Osteoblast (primary cell): ENCODE measurements around the gene EMILIN2. TPM values are rescaled to one million over a fixed set of nuclear protein-coding genes. Genes with fewer than 3 reads are reported as not detected.

Source experiments
- DNase-seq: peaks from one replicate; pipeline ENCODE4 v3.0.0; 2011; ENCODE audit warnings: low spot score, mixed read lengths; ENCODE audit not compliant: insufficient read length; ENCODE audit errors: missing footprints
- H2AFZ ChIP-seq: 2 replicates; pipeline ENCODE4 v1.6.0; 2011; ENCODE audit warnings: mild to moderate bottlenecking, low read length
- H3K27ac ChIP-seq: 2 replicates; pipeline ENCODE4 v1.5.1; 2011; ENCODE audit warnings: mild to moderate bottlenecking, low read depth, low read length, moderate library complexity
- H3K27me3 ChIP-seq: 2 replicates; pipeline ENCODE4 v1.6.0; 2012; ENCODE audit warnings: mild to moderate bottlenecking, control low read depth, inconsistent platforms, low read length, moderate library complexity; ENCODE audit not compliant: insufficient read depth
- H3K36me3 ChIP-seq: 2 replicates; pipeline ENCODE4 v1.5.1; 2011; ENCODE audit warnings: mild to moderate bottlenecking, low read length, control low read depth, moderate library complexity; ENCODE audit not compliant: insufficient read depth
- H3K4me1 ChIP-seq: 2 replicates; pipeline ENCODE4 v1.5.1; 2011; ENCODE audit warnings: mild to moderate bottlenecking, low read length, control low read depth, moderate library complexity; ENCODE audit not compliant: insufficient read depth
- H3K4me2 ChIP-seq: 2 replicates; pipeline ENCODE4 v1.6.0; 2011; ENCODE audit warnings: mild to moderate bottlenecking, low read length; ENCODE audit not compliant: insufficient read depth
- H3K4me3 ChIP-seq: fragments of 200-600 bp; sonication (generic); 3 replicates; pipeline ENCODE4 v1.5.1; 2012; ENCODE audit warnings: mild to moderate bottlenecking, low read length, inconsistent platforms; ENCODE audit not compliant: insufficient read depth
- H3K79me2 ChIP-seq: 2 replicates; pipeline ENCODE4 v1.6.0; 2012; ENCODE audit warnings: mild to moderate bottlenecking, low read length, control low read depth, inconsistent platforms; ENCODE audit not compliant: insufficient read depth
- H3K9me3 ChIP-seq: 2 replicates; pipeline ENCODE4 v1.5.1; 2011; ENCODE audit warnings: low read depth, low read length, control low read depth
- H4K20me1 ChIP-seq: 2 replicates; pipeline ENCODE4 v1.6.0; 2012; ENCODE audit warnings: mild to moderate bottlenecking, low read length, control low read depth; ENCODE audit not compliant: insufficient read depth
- CTCF ChIP-seq: IDR thresholded peaks from 2 replicates; pipeline ENCODE4 v1.5.1; 2011; ENCODE audit warnings: mild to moderate bottlenecking, low read depth, low read length, moderate library complexity; ENCODE audit errors: extremely low read depth
- total RNA-seq: library from RNA; depleted of rRNA; stranded (reverse); fragments of >200 nt; gene quantifications from 2 replicates; pipeline ENCODE4 v1.2.3, GENCODE V29; 2012

The EMILIN2 gene
- total RNA-seq, 1 donor = 4.3 TPM

DNA sequence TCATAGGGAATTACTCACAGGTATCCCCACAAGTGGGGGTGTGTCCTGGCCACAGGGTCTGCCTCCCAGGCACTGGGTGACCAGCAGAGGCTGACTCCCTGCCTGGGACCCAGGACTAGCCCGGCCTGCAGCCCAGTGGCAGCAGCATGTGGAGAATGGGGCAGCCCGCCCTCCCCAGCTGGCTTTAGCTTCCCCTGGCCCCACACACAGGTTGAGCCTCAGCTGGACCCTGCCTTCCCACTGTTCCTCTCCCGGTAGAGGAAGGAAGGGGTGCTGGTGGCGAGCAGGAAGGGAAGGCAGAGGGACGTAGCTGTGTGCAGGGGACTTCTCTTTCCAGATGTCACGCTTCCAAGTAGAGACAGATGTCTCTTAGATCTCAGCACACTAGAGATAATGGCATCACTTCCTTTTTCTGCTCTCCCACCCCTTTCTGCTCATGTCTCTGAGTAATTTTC, 51.4 kb downstream of the EMILIN2 start:
- H4K20me1 ChIP-seq = no peaks in the 10 kb centered on the region
- no peaks in the 10 kb centered on the region for H3K79me2 ChIP-seq
- no peak overlapping the region for H2AFZ ChIP-seq
- no peak overlapping the region for H3K4me2 ChIP-seq
- no peaks in the 10 kb centered on the region for H3K4me1 ChIP-seq
- no peak overlapping the region for H3K4me3 ChIP-seq
- no peaks in the 10 kb centered on the region for H3K9me3 ChIP-seq
- H3K36me3 ChIP-seq = no peaks in the 10 kb centered on the region
- peak; percentile 74 for DNase-seq
- H3K27me3 ChIP-seq = no peaks in the 10 kb centered on the region
- no peak overlapping the region for H3K27ac ChIP-seq
- TF ChIP-seq CTCF = no peak

DNA sequence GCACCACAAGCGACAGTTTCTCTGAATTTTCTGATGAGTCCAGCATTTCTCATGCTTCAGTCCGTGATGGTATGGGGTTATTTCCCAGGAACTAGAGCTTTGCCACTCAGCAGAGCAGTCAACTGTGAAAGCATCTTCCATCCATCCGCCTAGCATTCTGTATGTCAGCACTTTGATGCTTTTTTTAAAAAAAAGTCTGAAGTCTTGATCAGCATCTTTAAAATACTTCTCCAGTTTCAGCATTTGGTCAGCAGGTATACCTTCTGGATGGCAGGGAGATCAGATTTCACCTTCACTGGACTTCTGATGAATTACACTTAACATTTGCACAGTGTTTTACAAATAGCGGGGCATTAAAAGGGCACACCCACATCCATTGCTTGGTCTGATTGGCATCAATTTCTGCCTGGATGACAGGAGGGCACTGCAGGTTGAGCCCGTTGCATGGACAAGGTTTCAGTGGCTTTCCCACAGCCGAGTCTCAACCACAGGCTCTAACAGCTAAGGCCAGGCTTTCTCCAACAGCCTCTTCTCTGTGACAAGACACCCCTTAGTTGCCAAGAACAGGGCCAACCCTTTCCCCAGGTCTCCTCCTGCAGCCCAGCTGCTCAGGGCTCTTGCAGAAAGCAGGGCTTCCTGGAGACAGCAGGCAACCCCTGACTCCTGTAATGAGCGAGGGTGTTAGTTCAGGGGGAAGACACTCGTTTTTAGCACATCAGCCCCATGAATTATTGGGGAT, 54.0 kb downstream of the EMILIN2 start:
- H3K36me3 ChIP-seq = no peaks in the 10 kb centered on the region
- no peak overlapping the region for H3K4me3 ChIP-seq
- no peaks in the 10 kb centered on the region for H4K20me1 ChIP-seq
- no peak for TF ChIP-seq CTCF
- no peak overlapping the region for H3K4me2 ChIP-seq
- H3K9me3 ChIP-seq = no peaks in the 10 kb centered on the region
- H3K27me3 ChIP-seq = peaks cover 5% of the 10 kb centered on the region
- H2AFZ ChIP-seq = no peak overlapping the region
- no peak for DNase-seq
- no peaks in the 10 kb centered on the region for H3K4me1 ChIP-seq
- H3K27ac ChIP-seq = no peak overlapping the region
- H3K79me2 ChIP-seq = no peaks in the 10 kb centered on the region

GRCh38 chr18:2901423-2901985, 54.7 kb downstream of the EMILIN2 start:
- Histone ChIP-seq H3K4me2 (no peak overlapping the region), H3K4me3 (no peak overlapping the region), H3K9me3 (no peaks in the 10 kb centered on the region), H3K79me2 (no peaks in the 10 kb centered on the region), H3K36me3 (no peaks in the 10 kb centered on the region), H3K4me1 (no peaks in the 10 kb centered on the region), H3K27me3 (peaks cover 5% of the 10 kb centered on the region), H4K20me1 (no peaks in the 10 kb centered on the region), H3K27ac (no peak overlapping the region), H2AFZ (no peak overlapping the region)
- no peak for TF ChIP-seq CTCF
- DNase-seq = no peak

DNA sequence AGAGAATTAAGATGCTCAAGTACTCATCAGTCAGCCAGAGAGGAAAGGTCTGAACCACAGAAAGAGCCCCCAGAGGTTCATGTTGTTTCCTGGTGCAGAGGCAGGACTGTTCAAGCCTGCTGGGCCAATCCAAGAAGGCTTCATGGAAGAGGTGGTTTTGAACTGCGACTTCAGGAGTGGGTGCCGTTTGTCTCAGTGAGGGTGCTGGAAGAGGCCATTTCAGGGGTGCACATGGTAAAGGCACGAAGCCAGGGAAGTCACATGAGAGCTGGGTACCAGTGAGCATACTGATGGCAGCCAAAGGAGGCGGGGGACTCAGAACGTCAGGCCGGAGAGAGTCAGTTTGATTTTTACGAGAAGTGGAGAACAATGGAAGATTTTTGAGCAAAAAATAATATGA, 55.5 kb downstream of the EMILIN2 start:
- peaks cover 5% of the 10 kb centered on the region for H3K27me3 ChIP-seq
- TF ChIP-seq CTCF = no peak
- no peaks in the 10 kb centered on the region for H3K36me3 ChIP-seq
- no peak overlapping the region for H3K4me3 ChIP-seq
- no peaks in the 10 kb centered on the region for H3K9me3 ChIP-seq
- no peak overlapping the region for H3K4me2 ChIP-seq
- no peak overlapping the region for H2AFZ ChIP-seq
- H3K27ac ChIP-seq = no peak overlapping the region
- no peaks in the 10 kb centered on the region for H3K4me1 ChIP-seq
- no peaks in the 10 kb centered on the region for H3K79me2 ChIP-seq
- no peak for DNase-seq
- H4K20me1 ChIP-seq = no peaks in the 10 kb centered on the region
